Spleen (tissue), 7 donors: ENCODE data around the gene GNAT1.

Source experiments
- CTCF ChIP-seq, 11 experiments: fragments of 200-600 bp in 7 of 11; fragments of 450-650 bp in 4 of 11; sonication (generic) in 4 of 11; IDR thresholded peaks in 8 of 11; conservative IDR thresholded peaks in 3 of 11; 1 replicate in 7 of 11; 2 replicates in 4 of 11; pipeline versions ENCODE4 v1.4.0 to v1.8.0; 2016 to 2021; ENCODE audit warnings: antibody characterized with exemption in 11 of 11, inconsistent platforms in 4 of 11, mild to moderate bottlenecking in 1 of 11
- POLR2A ChIP-seq, 3 donors: fragments of 450-650 bp; IDR thresholded peaks; one replicate each; pipeline ENCODE4 v1.5.1; 2017; ENCODE audit warnings: antibody characterized with exemption in 3 of 3, mild to moderate bottlenecking in 1 of 3
- donor health status: DM: no; HTN: no; CAD: no; lungs with moderate emphysema.
- donor health status: DM: no; HTN: no; CAD: no.
- donor health status: DM: no; HTN: no; CAD: no.

DNA sequence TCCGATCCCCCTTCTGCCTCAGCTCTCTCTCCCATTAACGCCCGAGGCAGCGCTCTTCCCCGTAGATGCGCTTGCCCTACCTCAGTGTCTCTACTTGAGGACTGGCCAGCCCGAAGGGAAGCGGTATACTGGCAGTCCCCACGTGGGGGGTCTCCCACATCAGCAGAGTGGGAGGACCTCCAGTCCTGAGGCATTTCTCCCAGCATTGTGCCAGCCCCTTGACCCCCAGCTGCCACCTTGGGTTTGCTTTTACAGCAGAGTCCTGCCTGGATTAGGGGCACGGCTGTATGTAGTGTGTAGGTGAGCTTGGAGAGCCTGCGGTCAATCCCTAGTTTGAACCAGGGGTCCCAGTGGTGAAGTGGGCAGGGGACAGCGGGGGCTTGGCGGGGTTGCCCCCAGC is 35.5 kb upstream of the GNAT1 start:
- TF ChIP-seq CTCF (IDR thresholded peaks at IDR 0.05 in 8 of 11, conservative IDR thresholded peaks at IDR 0.05 in 3 of 11) = no peak
- no peak for TF ChIP-seq POLR2A (IDR thresholded peaks at IDR 0.05)
